Neuron (in vitro differentiated cells): Measurements from ENCODE around the gene RILPL2.
"Not testable (repeated sequence)": the region's sequence is repeated elsewhere in the genome, so short reads cannot be mapped to it uniquely, and the experiment has no call there.

Source experiments
- H2AFZ ChIP-seq: one replicate; pipeline ENCODE4 v1.6.1; 2013; ENCODE audit warnings: low read depth, mild to moderate bottlenecking, inconsistent platforms, low read length, moderate library complexity
- H3K27me3 ChIP-seq: one replicate; pipeline ENCODE4 v1.6.1; 2013; ENCODE audit warnings: low read length; ENCODE audit not compliant: insufficient read depth
- H3K36me3 ChIP-seq: one replicate; pipeline ENCODE4 v1.6.1; 2013; ENCODE audit warnings: low read length; ENCODE audit not compliant: insufficient read depth
- H3K4me1 ChIP-seq: one replicate; pipeline ENCODE4 v1.6.1; 2013; ENCODE audit warnings: low read length; ENCODE audit not compliant: insufficient read depth
- H3K4me3 ChIP-seq: 2 replicates; pipeline ENCODE4 v1.5.1; 2013; ENCODE audit warnings: mild to moderate bottlenecking, low read length, moderate library complexity
- H3K9me3 ChIP-seq: one replicate; pipeline ENCODE4 v1.6.1; 2013; ENCODE audit warnings: low read length

Gene RILPL2

DNA sequence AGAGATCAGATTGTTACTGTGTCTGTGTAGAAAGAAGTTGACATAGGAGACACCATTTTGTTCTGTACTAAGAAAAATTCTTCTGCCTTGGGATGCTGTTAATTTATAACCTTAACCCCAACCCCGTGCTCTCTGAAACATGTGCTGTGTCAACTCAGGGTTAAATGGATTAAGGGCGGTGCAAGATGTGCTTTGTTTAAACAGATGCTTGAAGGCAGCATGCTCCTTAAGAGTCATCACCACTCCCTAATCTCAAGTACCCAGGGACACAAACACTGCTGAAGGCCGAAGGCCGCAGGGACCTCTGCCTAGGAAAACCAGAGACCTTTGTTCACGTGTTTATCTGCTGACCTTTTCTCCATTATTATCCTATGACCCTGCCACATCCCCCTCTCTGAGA lies 64.1 kb downstream of the RILPL2 start:
- H2AFZ ChIP-seq, H3K9me3 ChIP-seq, H3K27me3 ChIP-seq, H3K4me1 ChIP-seq, H3K36me3 ChIP-seq, H3K4me3 ChIP-seq: not testable (repeated sequence)

DNA sequence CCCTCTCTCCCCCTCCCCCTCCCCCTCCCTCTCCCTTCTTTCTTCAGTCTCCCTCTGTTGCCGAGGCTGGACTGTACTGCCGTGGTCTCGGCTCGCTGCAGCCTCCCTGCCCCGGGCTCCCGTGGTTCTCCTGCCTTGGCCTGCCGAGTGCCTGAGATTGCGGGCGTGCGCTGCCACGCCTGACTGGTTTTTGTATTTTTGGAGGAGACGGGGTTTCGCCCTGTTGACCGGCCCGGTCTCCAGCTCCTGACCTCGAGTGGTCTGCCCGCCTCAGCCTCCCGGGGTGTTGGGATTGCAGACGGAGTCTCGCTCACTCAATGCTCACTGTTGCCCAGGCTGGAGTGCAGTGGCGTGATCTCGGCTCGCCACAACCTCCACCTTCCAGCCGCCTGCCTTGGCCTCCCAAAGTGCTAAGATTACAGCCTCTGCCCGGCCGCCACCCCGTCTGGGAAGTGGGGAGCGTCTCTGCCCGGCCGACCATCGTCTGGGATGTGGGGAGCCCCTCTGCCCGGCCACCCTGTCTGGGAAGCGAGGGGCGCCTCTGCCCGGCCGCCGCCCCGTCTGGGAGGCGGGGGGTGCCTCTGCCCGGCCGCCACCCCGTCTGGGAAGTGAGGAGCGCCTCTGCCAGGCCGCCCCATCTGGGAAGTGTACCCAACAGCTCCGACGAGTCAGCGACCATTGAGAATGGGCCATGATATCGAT lies 64.7 kb downstream of the RILPL2 start:
- not testable (repeated sequence) for H3K9me3 ChIP-seq, H3K4me3 ChIP-seq, H3K36me3 ChIP-seq, H3K27me3 ChIP-seq, H3K4me1 ChIP-seq, H2AFZ ChIP-seq

GRCh38 chr12:123369229-123369628 lies 67.3 kb downstream of the RILPL2 start:
- Histone ChIP-seq H3K4me3 (no peak overlapping the region), H3K4me1 (no peaks in the 10 kb centered on the region), H2AFZ (no peak overlapping the region), H3K27me3 (no peaks in the 10 kb centered on the region), H3K36me3 (no peaks in the 10 kb centered on the region), H3K9me3 (no peaks in the 10 kb centered on the region)

- H3K4me3 ChIP-seq, H3K9me3 ChIP-seq, H3K4me1 ChIP-seq, H3K36me3 ChIP-seq, H2AFZ ChIP-seq, H3K27me3 ChIP-seq: not testable (repeated sequence)
Observed at GRCh38 chr12:123368431-123368830, 68.1 kb downstream of the RILPL2 start.

- H3K27me3 ChIP-seq, result no peaks in the 10 kb centered on the region
- no peaks in the 10 kb centered on the region for H3K36me3 ChIP-seq
- H3K9me3 ChIP-seq, result no peaks in the 10 kb centered on the region
- no peak overlapping the region for H3K4me3 ChIP-seq
- peaks cover 10% of the 10 kb centered on the region for H3K4me1 ChIP-seq
- no peak overlapping the region for H2AFZ ChIP-seq
Observed at GRCh38 chr12:123367511-123367910, 69.0 kb downstream of the RILPL2 start.
